ENCODE measurements around the gene AFF1.

- TF ChIP-seq CTCF (IDR thresholded peaks at IDR 0.05), result no peak
- no peak for TF ChIP-seq EP300 (IDR thresholded peaks at IDR 0.05)
- no peak for TF ChIP-seq POLR2A (IDR thresholded peaks at IDR 0.05)
Observed at GRCh38 chr4:87112063-87112462, 177.3 kb downstream of the AFF1 start.
